GM23338 (cell line): ENCODE data around the gene MITF.

Experiments used
- CREB1 ChIP-seq: fragments of 250-450 bp; sonication (Bioruptor Pico); IDR thresholded peaks from 2 replicates; pipeline ENCODE4 v1.5.0; 2020; ENCODE audit warnings: low read depth, mild to moderate bottlenecking, moderate library complexity
- EZH2phosphoT487 ChIP-seq: fragments of 200-600 bp; sonication (generic); IDR thresholded peaks from one replicate; pipeline ENCODE4 v1.8.1; 2018; ENCODE audit warnings: antibody characterized with exemption; ENCODE audit not compliant: unreplicated experiment
- TF ChIP-seq, protein P1 (sequence below), 2 experiments: fragments of 200-600 bp in 1 of 2; sonication (generic) in 1 of 2; conservative IDR thresholded peaks; 2 replicates each; pipeline versions ENCODE4 v1.5.1 to v1.6.1; 2016 to 2017; ENCODE audit warnings: antibody characterized with exemption in 2 of 2, low read depth in 2 of 2, mild to moderate bottlenecking in 2 of 2, moderate library complexity in 1 of 2
- TF ChIP-seq, protein P2 (sequence below): IDR thresholded peaks from one replicate; pipeline ENCODE4 v1.6.1; 2018; ENCODE audit warnings: antibody characterized with exemption; ENCODE audit not compliant: unreplicated experiment
- TF ChIP-seq, protein P3 (sequence below): IDR thresholded peaks from 2 replicates; pipeline ENCODE4 v1.6.1; 2016; ENCODE audit warnings: antibody characterized with exemption

DNA sequence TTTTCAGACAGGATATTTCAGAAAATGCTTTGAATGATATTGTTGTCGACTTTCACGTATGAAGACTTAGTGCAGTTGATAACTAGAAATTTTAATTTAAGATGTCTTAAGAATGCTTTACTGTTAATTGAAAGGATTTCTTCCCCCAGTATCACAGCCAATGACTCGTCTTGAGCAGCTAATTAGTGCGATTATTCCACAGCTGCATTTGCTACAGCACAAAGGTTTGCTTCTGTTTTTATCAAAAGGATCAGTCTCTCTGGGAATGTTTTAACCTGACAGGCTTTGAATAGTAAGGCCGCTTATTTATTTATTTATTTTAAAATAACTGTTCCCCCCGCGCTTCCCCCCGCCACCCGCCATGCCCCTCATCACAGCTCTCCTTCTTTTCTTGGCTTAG is 136.8 kb downstream of the MITF start:
- TF ChIP-seq, protein P1, sequence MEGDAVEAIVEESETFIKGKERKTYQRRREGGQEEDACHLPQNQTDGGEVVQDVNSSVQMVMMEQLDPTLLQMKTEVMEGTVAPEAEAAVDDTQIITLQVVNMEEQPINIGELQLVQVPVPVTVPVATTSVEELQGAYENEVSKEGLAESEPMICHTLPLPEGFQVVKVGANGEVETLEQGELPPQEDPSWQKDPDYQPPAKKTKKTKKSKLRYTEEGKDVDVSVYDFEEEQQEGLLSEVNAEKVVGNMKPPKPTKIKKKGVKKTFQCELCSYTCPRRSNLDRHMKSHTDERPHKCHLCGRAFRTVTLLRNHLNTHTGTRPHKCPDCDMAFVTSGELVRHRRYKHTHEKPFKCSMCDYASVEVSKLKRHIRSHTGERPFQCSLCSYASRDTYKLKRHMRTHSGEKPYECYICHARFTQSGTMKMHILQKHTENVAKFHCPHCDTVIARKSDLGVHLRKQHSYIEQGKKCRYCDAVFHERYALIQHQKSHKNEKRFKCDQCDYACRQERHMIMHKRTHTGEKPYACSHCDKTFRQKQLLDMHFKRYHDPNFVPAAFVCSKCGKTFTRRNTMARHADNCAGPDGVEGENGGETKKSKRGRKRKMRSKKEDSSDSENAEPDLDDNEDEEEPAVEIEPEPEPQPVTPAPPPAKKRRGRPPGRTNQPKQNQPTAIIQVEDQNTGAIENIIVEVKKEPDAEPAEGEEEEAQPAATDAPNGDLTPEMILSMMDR (conservative IDR thresholded peaks at IDR 0.05; ENCODE audit: low read depth in 2 of 2), result no peak
- TF ChIP-seq, protein P2, sequence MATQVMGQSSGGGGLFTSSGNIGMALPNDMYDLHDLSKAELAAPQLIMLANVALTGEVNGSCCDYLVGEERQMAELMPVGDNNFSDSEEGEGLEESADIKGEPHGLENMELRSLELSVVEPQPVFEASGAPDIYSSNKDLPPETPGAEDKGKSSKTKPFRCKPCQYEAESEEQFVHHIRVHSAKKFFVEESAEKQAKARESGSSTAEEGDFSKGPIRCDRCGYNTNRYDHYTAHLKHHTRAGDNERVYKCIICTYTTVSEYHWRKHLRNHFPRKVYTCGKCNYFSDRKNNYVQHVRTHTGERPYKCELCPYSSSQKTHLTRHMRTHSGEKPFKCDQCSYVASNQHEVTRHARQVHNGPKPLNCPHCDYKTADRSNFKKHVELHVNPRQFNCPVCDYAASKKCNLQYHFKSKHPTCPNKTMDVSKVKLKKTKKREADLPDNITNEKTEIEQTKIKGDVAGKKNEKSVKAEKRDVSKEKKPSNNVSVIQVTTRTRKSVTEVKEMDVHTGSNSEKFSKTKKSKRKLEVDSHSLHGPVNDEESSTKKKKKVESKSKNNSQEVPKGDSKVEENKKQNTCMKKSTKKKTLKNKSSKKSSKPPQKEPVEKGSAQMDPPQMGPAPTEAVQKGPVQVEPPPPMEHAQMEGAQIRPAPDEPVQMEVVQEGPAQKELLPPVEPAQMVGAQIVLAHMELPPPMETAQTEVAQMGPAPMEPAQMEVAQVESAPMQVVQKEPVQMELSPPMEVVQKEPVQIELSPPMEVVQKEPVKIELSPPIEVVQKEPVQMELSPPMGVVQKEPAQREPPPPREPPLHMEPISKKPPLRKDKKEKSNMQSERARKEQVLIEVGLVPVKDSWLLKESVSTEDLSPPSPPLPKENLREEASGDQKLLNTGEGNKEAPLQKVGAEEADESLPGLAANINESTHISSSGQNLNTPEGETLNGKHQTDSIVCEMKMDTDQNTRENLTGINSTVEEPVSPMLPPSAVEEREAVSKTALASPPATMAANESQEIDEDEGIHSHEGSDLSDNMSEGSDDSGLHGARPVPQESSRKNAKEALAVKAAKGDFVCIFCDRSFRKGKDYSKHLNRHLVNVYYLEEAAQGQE, result no peak
- TF ChIP-seq CREB1 (no peak), EZH2phosphoT487 (no peak)
- TF ChIP-seq, protein P3, sequence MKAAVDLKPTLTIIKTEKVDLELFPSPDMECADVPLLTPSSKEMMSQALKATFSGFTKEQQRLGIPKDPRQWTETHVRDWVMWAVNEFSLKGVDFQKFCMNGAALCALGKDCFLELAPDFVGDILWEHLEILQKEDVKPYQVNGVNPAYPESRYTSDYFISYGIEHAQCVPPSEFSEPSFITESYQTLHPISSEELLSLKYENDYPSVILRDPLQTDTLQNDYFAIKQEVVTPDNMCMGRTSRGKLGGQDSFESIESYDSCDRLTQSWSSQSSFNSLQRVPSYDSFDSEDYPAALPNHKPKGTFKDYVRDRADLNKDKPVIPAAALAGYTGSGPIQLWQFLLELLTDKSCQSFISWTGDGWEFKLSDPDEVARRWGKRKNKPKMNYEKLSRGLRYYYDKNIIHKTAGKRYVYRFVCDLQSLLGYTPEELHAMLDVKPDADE, result no peak
